ENCODE data around the gene ZBTB24. TPM values are rescaled to one million over a fixed set of nuclear protein-coding genes. Genes with fewer than 3 reads are reported as not detected.

ZBTB24 gene
- total RNA-seq, 3 donors from 2014 or later (not counting 1 experiment from before 2014, with no cell fraction given) = 6.7 to 10.6 (median 8.6) TPM

DNA sequence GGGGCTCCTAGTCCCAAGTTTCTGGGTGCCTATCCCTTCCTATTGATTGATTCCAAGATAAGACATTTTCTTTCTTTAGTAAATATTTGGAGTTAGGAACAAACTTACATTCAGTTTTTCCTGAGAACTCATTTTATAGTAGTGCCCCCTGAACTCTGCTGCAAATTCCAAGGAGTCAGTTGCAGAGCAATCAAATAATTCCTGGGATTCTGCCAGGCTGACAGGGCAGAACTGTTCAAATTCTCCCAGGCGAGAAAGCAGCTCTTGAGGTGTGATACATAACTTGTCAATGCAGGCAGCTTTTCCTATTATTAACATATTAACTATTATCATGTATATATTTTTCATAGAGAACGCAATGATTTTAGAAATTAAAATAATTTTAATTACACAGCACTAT, 15.9 kb upstream of the ZBTB24 start:
- Histone ChIP-seq H3K4me1 (ENCODE audit: control insufficient read depth, insufficient read depth, low read length) (no peaks in the 10 kb centered on the region), H3K36me3 (ENCODE audit: control insufficient read depth, insufficient read depth, low read length) (no peaks in the 10 kb centered on the region), H3K4me3 (ENCODE audit: low read length) (no peak overlapping the region), H3K27ac (ENCODE audit: low read length) (no peak overlapping the region), H3K27me3 (ENCODE audit: control insufficient read depth, insufficient read depth, low read length) (no peaks in the 10 kb centered on the region), H3K9me3 (ENCODE audit: control insufficient read depth, insufficient read depth, low read length) (no peaks in the 10 kb centered on the region)
- no peak overlapping the region for H3K27ac Mint-ChIP-seq
- peaks cover 0 to 5% of the 10 kb centered on the region in 2 donors for H3K27me3 Mint-ChIP-seq (ENCODE audit: low read depth in 2 of 2)
- H3K9me3 Mint-ChIP-seq = no peaks in the 10 kb centered on the region
- H3K4me1 Mint-ChIP-seq = no peaks in the 10 kb centered on the region
- intact Hi-C loops (cut with micrococcal nuclease) = no loop called here
- H3K4me3 Mint-ChIP-seq = no peak overlapping the region
- 100% methylated on average over 1 of the region's 2 CpGs for WGBS (ENCODE audit: insufficient coverage)
- TF ChIP-seq, protein P1, sequence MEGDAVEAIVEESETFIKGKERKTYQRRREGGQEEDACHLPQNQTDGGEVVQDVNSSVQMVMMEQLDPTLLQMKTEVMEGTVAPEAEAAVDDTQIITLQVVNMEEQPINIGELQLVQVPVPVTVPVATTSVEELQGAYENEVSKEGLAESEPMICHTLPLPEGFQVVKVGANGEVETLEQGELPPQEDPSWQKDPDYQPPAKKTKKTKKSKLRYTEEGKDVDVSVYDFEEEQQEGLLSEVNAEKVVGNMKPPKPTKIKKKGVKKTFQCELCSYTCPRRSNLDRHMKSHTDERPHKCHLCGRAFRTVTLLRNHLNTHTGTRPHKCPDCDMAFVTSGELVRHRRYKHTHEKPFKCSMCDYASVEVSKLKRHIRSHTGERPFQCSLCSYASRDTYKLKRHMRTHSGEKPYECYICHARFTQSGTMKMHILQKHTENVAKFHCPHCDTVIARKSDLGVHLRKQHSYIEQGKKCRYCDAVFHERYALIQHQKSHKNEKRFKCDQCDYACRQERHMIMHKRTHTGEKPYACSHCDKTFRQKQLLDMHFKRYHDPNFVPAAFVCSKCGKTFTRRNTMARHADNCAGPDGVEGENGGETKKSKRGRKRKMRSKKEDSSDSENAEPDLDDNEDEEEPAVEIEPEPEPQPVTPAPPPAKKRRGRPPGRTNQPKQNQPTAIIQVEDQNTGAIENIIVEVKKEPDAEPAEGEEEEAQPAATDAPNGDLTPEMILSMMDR (IDR thresholded peaks at IDR 0.05) = no peak
- ATAC-seq (no peak), DNase-seq (no peak)
- H3K36me3 Mint-ChIP-seq = no peaks in the 10 kb centered on the region

DNA sequence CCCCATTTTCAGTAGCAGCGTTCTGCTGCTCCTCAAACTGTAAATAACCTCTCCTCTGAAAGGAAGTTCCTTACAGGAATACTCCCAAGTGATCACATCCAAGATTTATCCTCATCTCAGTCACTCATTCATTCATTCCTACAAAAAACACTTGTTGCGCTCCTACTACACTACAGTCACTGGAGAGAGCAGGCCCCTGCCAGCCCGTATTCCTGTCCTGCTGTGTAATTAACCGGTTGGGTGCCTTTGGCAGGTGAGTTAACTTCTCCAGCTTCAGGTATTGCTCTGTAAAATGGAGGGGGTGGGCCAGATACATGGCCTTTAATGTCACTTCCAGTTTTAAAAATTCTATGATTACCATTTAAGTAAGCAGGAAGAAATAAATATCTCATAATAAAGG, 15.0 kb upstream of the ZBTB24 start:
- Histone ChIP-seq H3K4me1 (ENCODE audit: control insufficient read depth, insufficient read depth, low read length) (no peaks in the 10 kb centered on the region), H3K9me3 (ENCODE audit: control insufficient read depth, insufficient read depth, low read length) (no peaks in the 10 kb centered on the region), H3K36me3 (ENCODE audit: control insufficient read depth, insufficient read depth, low read length) (no peaks in the 10 kb centered on the region), H3K27me3 (ENCODE audit: control insufficient read depth, insufficient read depth, low read length) (no peaks in the 10 kb centered on the region), H3K4me3 (ENCODE audit: low read length) (no peak overlapping the region), H3K27ac (ENCODE audit: low read length) (no peak overlapping the region)
- intact Hi-C loops (cut with micrococcal nuclease) = no loop called here
- H3K36me3 Mint-ChIP-seq = no peaks in the 10 kb centered on the region
- DNase-seq (no peak), ATAC-seq (no peak)
- WGBS (ENCODE audit: insufficient coverage) = 90% methylated on average over 3 of the region's 4 CpGs
- no peak overlapping the region for H3K27ac Mint-ChIP-seq
- TF ChIP-seq, protein P1 (IDR thresholded peaks at IDR 0.05) = no peak
- H3K9me3 Mint-ChIP-seq = no peaks in the 10 kb centered on the region
- no peaks in the 10 kb centered on the region for H3K4me1 Mint-ChIP-seq
- H3K27me3 Mint-ChIP-seq (ENCODE audit: low read depth in 2 of 2) = peaks cover 0 to 5% of the 10 kb centered on the region in 2 donors
- no peak overlapping the region for H3K4me3 Mint-ChIP-seq

DNA sequence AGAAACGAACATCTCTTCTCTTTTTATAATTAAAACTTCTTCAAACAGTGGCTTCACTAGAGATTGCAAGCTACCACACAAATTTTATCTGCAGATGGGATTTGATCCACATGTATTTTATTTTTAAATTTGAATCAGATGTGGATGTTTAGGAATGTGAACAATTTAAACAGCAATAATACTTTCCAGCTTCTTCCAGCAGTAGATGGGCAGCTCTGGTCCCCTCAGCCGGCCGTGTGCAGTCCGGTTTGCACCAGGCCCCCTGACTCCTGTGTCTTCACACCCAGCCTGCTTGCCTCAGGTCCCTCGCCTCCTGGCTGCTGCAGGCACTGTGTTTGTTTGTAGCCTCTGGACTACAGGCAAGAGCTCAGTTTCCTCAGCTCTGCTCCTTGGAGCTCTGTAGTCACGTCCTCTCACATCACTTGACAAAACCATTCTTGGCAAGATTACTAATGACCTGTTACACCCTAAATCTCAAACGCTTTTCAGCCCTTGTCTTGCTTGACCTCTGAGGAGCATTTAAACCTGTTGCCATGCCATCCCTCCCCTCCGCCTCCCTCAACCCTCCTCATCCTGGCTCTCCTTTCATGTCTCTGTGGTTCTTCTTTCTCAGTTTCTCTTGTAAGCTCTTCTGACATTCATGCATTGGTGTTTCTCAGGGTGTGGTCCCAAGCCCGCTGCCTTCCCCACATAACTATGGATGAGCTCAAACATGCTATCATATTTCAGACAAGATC, 13.2 kb upstream of the ZBTB24 start:
- ATAC-seq = no peak
- Mint-ChIP-seq H3K27ac (no peak overlapping the region), H3K36me3 (no peaks in the 10 kb centered on the region), H3K9me3 (no peaks in the 10 kb centered on the region), H3K4me3 (no peak overlapping the region), H3K27me3 (ENCODE audit: low read depth in 2 of 2) (peaks cover 0 to 3% of the 10 kb centered on the region in 2 donors), H3K4me1 (peaks cover 9% of the 10 kb centered on the region in 2 donors)
- peaks cover 8% of the 10 kb centered on the region for H3K4me1 ChIP-seq (ENCODE audit: control insufficient read depth, insufficient read depth, low read length)
- H3K36me3 ChIP-seq (ENCODE audit: control insufficient read depth, insufficient read depth, low read length) = no peaks in the 10 kb centered on the region
- DNase-seq = no peak
- H3K27me3 ChIP-seq (ENCODE audit: control insufficient read depth, insufficient read depth, low read length) = no peaks in the 10 kb centered on the region
- no peaks in the 10 kb centered on the region for H3K9me3 ChIP-seq (ENCODE audit: control insufficient read depth, insufficient read depth, low read length)
- H3K27ac ChIP-seq (ENCODE audit: low read length) = no peak overlapping the region
- intact Hi-C loops (cut with micrococcal nuclease) = no loop called here
- WGBS (ENCODE audit: insufficient coverage) = 88% methylated on average over 8 of the region's 9 CpGs
- H3K4me3 ChIP-seq (ENCODE audit: low read length) = no peak overlapping the region
- TF ChIP-seq, protein P1 (IDR thresholded peaks at IDR 0.05) = no peak

DNA sequence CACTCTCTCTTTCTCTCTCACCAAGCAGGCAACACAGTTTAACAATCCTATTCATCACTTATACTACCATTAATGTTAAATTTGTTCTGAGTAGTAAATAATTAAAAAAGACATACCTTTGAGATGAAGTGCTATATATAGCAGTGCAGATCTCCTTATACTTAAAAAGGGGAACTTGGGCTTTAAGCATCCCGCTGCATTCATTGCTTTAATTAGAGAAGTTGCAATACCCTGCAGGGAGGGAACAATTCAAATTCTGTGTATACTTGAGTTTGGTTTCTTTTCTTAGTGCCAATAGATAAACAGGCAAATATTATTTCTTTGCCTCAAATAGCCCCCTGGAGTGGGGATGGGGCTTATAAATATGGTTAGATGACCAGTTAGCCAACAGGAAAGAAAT, 10.8 kb upstream of the ZBTB24 start:
- H3K9me3 Mint-ChIP-seq = no peaks in the 10 kb centered on the region
- H3K27ac Mint-ChIP-seq = no peak overlapping the region
- H3K36me3 Mint-ChIP-seq = no peaks in the 10 kb centered on the region
- TF ChIP-seq, protein P1 (IDR thresholded peaks at IDR 0.05) = no peak
- intact Hi-C loops (cut with micrococcal nuclease) = no loop called here
- no peak for ATAC-seq
- no peak for DNase-seq
- H3K4me1 Mint-ChIP-seq = peaks cover 15 to 16% of the 10 kb centered on the region in 2 donors
- Histone ChIP-seq H3K27me3 (ENCODE audit: control insufficient read depth, insufficient read depth, low read length) (no peaks in the 10 kb centered on the region), H3K9me3 (ENCODE audit: control insufficient read depth, insufficient read depth, low read length) (no peaks in the 10 kb centered on the region), H3K4me3 (ENCODE audit: low read length) (no peak overlapping the region), H3K4me1 (ENCODE audit: control insufficient read depth, insufficient read depth, low read length) (peaks cover 14% of the 10 kb centered on the region), H3K27ac (ENCODE audit: low read length) (no peak overlapping the region), H3K36me3 (ENCODE audit: control insufficient read depth, insufficient read depth, low read length) (no peaks in the 10 kb centered on the region)
- WGBS (ENCODE audit: insufficient coverage) = no CpG with 5 or more reads among the region's 1 CpG
- H3K4me3 Mint-ChIP-seq = no peak overlapping the region
- peaks cover 0 to 3% of the 10 kb centered on the region in 2 donors for H3K27me3 Mint-ChIP-seq (ENCODE audit: low read depth in 2 of 2)

All from natural killer cell (primary cell).